Measurements from ENCODE around the gene RUNX2. TPM values are rescaled to one million over a fixed set of nuclear protein-coding genes. Genes with fewer than 3 reads are reported as not detected.

RUNX2 gene
- total and polyA plus RNA-seq, 3 donors from 2014 or later = 2.9 to 6.0 (median 4.3) TPM

- 44 to 78% methylated on average over 2 of the region's 2 CpGs for WGBS, 2 donors
- intact Hi-C loops (cut with DNase I; ENCODE audit: low total_unique reads) = no loop called here
- no peak overlapping the region for H3K27ac ChIP-seq
- H3K9me3 ChIP-seq = no peaks in the 10 kb centered on the region
- peaks cover 3% of the 10 kb centered on the region for H3K4me1 ChIP-seq
- H3K36me3 ChIP-seq (ENCODE audit: low read depth, missing control alignments) = no peaks in the 10 kb centered on the region
- H3K27me3 ChIP-seq = no peaks in the 10 kb centered on the region
- DNase-seq = no peak
- H3K4me3 ChIP-seq = no peak overlapping the region
- TF ChIP-seq POLR2A (IDR thresholded peaks at IDR 0.05) (no peak), CTCF (IDR thresholded peaks at IDR 0.05) (no peak)
These were observed 87.2 kb downstream of the RUNX2 start for GRCh38 chr6:45415315-45415714.

GRCh38 chr6:45415788-45416518 is 87.8 kb downstream of the RUNX2 start:
- H3K36me3 ChIP-seq (ENCODE audit: low read depth, missing control alignments) = no peaks in the 10 kb centered on the region
- no peak overlapping the region for H3K4me3 ChIP-seq
- WGBS, 2 donors = 83 to 84% methylated on average over 3 of the region's 3 CpGs
- H3K27ac ChIP-seq = no peak overlapping the region
- TF ChIP-seq CTCF (IDR thresholded peaks at IDR 0.05) = no peak
- no peak for TF ChIP-seq POLR2A (IDR thresholded peaks at IDR 0.05)
- H3K27me3 ChIP-seq = no peaks in the 10 kb centered on the region
- intact Hi-C loops (cut with DNase I; ENCODE audit: low total_unique reads) = no loop called here
- no peaks in the 10 kb centered on the region for H3K9me3 ChIP-seq
- DNase-seq = no peak
- peaks cover 3% of the 10 kb centered on the region for H3K4me1 ChIP-seq

GRCh38 chr6:45416700-45417099 is 88.6 kb downstream of the RUNX2 start:
- DNase-seq = no peak
- intact Hi-C loops (cut with DNase I; ENCODE audit: low total_unique reads) = no loop called here
- H3K27me3 ChIP-seq = no peaks in the 10 kb centered on the region
- H3K4me1 ChIP-seq = peaks cover 3% of the 10 kb centered on the region
- TF ChIP-seq CTCF (IDR thresholded peaks at IDR 0.05) = no peak
- TF ChIP-seq POLR2A (IDR thresholded peaks at IDR 0.05) = no peak
- H3K9me3 ChIP-seq = no peaks in the 10 kb centered on the region
- H3K4me3 ChIP-seq = no peak overlapping the region
- no peaks in the 10 kb centered on the region for H3K36me3 ChIP-seq (ENCODE audit: low read depth, missing control alignments)
- 86 to 89% methylated on average over 2 of the region's 2 CpGs for WGBS, 2 donors
- no peak overlapping the region for H3K27ac ChIP-seq

GRCh38 chr6:45417436-45417835 is 89.3 kb downstream of the RUNX2 start:
- H3K4me1 ChIP-seq = peaks cover 3% of the 10 kb centered on the region
- H3K36me3 ChIP-seq (ENCODE audit: low read depth, missing control alignments) = no peaks in the 10 kb centered on the region
- H3K27ac ChIP-seq = no peak overlapping the region
- no peaks in the 10 kb centered on the region for H3K9me3 ChIP-seq
- intact Hi-C loops (cut with DNase I; ENCODE audit: low total_unique reads) = no loop called here
- no peak overlapping the region for H3K4me3 ChIP-seq
- 87 to 90% methylated on average over 2 of the region's 2 CpGs for WGBS, 2 donors
- TF ChIP-seq POLR2A (IDR thresholded peaks at IDR 0.05) (no peak), CTCF (IDR thresholded peaks at IDR 0.05) (no peak)
- DNase-seq = no peak
- H3K27me3 ChIP-seq = no peaks in the 10 kb centered on the region

- no peak overlapping the region for H3K27ac ChIP-seq
- H3K4me1 ChIP-seq = peaks cover 12% of the 10 kb centered on the region
- whole genome bisulfite sequencing, 2 donors = 13 to 29% methylated on average over 31 to 38 of the region's 38 CpGs
- no peaks in the 10 kb centered on the region for H3K27me3 ChIP-seq
- TF ChIP-seq CTCF (IDR thresholded peaks at IDR 0.05) (no peak), POLR2A (IDR thresholded peaks at IDR 0.05) (no peak)
- intact Hi-C loops (cut with DNase I; ENCODE audit: low total_unique reads) = loop anchor here (10.0 kb wide), 1 partner anchor 295 kb away; no protein-coding TSS in a partner anchor
- H3K36me3 ChIP-seq (ENCODE audit: low read depth, missing control alignments) = no peaks in the 10 kb centered on the region
- no peaks in the 10 kb centered on the region for H3K9me3 ChIP-seq
- peak overlapping the region; percentile 12 to 25 for H3K4me3 ChIP-seq
- peak; percentile 70 for DNase-seq
These were observed 91.5 kb downstream of the RUNX2 start for GRCh38 chr6:45419571-45420082.

All from testis (tissue), 3 donors.